Body of pancreas (tissue), 4 donors: ENCODE results near the gene ANP32A.

ENCODE experiments used
- POLR2A ChIP-seq, 3 donors: fragments of 450-650 bp; IDR thresholded peaks; one replicate each; pipeline ENCODE4 v1.6.1; 2016; ENCODE audit warnings: antibody characterized with exemption in 3 of 3, mild to moderate bottlenecking in 2 of 3
- TF ChIP-seq, protein P1 (sequence below), 7 experiments: fragments of 450-650 bp in 4 of 7; fragments of 200-600 bp in 3 of 7; sonication (generic) in 3 of 7; IDR thresholded peaks; one replicate each; pipeline ENCODE4 v1.5.1; 2016 to 2019; ENCODE audit warnings: antibody characterized with exemption in 7 of 7

DNA sequence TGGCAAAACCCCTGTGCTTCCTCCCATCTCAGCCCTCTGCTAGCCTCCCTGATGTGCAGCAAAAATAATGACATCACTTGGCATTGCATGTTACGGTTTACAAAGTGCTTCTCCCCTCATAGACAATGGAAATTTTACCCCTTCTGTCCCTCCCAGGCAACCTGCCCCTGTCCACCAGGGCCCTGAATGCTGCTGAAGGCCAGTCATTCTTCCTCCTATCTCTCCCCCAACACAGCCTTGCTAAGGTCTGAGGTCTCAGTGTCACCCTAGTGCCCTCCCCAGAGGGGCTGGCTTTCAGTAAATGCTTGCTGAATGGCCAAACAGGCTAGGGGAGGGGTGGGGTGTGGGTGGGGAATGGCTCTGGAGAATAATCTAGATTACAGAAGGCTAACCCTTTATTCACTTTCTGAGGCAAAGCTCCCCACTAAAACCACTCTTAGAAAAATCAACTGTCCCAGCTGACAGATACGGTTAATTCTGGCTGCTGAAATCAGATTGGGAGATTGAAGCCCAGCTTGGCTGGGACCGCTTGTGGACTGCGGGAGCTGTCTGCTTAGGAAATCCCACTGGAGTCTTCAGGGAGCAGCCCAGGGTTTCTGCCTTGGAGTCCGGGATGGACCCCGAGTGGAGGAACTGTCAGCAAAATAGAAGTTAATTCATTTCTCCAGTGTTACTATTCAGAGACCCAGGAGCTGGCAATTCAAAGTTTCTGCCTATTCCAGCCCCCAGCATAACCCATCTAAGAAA lies 22.9 kb downstream of the ANP32A start:
- TF ChIP-seq, protein P1, sequence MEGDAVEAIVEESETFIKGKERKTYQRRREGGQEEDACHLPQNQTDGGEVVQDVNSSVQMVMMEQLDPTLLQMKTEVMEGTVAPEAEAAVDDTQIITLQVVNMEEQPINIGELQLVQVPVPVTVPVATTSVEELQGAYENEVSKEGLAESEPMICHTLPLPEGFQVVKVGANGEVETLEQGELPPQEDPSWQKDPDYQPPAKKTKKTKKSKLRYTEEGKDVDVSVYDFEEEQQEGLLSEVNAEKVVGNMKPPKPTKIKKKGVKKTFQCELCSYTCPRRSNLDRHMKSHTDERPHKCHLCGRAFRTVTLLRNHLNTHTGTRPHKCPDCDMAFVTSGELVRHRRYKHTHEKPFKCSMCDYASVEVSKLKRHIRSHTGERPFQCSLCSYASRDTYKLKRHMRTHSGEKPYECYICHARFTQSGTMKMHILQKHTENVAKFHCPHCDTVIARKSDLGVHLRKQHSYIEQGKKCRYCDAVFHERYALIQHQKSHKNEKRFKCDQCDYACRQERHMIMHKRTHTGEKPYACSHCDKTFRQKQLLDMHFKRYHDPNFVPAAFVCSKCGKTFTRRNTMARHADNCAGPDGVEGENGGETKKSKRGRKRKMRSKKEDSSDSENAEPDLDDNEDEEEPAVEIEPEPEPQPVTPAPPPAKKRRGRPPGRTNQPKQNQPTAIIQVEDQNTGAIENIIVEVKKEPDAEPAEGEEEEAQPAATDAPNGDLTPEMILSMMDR (IDR thresholded peaks at IDR 0.05): no peak
- no peak for TF ChIP-seq POLR2A (IDR thresholded peaks at IDR 0.05)
